ENCODE results near the gene NUFIP2.
"Not testable (repeated sequence)": the region's sequence is repeated elsewhere in the genome, so short reads cannot be mapped to it uniquely, and the experiment has no call there.

The NUFIP2 gene, protein sequence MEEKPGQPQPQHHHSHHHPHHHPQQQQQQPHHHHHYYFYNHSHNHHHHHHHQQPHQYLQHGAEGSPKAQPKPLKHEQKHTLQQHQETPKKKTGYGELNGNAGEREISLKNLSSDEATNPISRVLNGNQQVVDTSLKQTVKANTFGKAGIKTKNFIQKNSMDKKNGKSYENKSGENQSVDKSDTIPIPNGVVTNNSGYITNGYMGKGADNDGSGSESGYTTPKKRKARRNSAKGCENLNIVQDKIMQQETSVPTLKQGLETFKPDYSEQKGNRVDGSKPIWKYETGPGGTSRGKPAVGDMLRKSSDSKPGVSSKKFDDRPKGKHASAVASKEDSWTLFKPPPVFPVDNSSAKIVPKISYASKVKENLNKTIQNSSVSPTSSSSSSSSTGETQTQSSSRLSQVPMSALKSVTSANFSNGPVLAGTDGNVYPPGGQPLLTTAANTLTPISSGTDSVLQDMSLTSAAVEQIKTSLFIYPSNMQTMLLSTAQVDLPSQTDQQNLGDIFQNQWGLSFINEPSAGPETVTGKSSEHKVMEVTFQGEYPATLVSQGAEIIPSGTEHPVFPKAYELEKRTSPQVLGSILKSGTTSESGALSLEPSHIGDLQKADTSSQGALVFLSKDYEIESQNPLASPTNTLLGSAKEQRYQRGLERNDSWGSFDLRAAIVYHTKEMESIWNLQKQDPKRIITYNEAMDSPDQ

DNA sequence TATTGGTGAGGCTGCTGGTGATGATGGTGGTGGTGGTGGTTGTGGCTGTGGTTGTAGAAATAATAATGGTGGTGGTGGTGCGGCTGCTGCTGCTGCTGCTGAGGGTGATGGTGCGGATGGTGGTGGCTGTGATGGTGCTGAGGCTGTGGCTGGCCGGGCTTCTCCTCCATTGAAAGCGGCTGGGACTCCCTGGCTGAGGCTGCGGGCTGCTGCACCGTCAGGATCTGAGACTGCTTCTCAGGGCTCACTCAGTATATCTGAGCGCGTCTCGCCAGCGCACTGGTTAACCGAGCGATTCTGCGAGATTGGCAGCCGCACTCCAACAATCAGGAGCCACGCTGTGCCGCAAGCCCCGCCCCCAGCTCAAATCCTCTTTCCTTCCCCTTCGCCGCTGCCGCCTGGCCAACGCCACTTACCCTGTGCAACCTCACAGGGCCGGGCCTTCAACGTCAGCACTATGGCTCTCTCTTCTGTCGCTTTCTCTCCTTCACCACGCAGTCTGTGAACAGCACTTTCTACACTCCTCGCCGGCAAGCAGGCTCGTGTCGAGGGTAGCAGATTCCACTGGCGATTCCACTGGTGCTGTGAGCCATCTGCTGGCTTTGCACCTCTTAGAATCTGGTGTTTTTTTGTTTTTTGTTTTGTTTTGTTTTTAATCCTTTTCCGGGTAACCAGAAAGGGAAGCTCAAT lies at the start of gene NUFIP2:
Gene NUFIP2, minus strand, starts transcription at position 259 of the 690 bp plus-strand sequence. Its CDS starts 89 bp downstream, at position 170.
- H3K27me3 Mint-ChIP-seq (ENCODE audit: low read depth, poor library complexity): peaks cover 11% of the 10 kb centered on the region
- peaks cover 39% of the 10 kb centered on the region for H3K4me1 Mint-ChIP-seq
- H3K36me3 Mint-ChIP-seq (ENCODE audit: low read depth): peaks cover 21% of the 10 kb centered on the region

DNA sequence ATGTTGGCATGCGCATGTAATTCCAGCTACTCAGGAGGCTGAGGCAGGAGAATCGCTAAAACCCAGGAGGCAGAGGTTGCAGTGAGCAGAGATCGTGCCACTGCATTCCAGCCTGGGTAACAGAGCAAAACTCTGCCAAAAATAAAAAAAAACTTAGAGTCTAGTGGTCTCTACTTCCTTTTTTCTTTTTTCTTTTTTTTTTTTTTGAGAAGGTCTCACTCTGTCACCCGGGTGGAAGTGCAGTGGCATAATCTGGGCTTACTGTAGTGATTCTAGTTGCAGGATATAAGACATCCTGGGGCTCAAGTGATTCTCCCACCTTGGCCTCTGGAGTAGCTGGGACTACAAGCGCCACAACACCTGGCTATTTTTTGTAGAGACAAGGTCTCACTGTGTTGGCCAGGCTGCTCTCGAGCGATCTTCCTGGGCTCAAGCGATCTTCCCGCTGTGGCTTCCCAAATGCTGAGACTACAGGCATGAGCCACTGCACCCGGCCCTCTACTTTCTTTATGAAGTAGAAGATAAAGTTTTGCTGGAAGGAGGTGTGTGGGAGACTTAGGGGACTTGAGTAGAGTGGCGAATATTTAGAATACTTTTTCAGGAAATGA lies 48.3 kb upstream of the NUFIP2 start:
- no peak overlapping the region for H3K27ac Mint-ChIP-seq
- no peaks in the 10 kb centered on the region for H3K36me3 Mint-ChIP-seq (ENCODE audit: low read depth)
- TF ChIP-seq, protein P1, sequence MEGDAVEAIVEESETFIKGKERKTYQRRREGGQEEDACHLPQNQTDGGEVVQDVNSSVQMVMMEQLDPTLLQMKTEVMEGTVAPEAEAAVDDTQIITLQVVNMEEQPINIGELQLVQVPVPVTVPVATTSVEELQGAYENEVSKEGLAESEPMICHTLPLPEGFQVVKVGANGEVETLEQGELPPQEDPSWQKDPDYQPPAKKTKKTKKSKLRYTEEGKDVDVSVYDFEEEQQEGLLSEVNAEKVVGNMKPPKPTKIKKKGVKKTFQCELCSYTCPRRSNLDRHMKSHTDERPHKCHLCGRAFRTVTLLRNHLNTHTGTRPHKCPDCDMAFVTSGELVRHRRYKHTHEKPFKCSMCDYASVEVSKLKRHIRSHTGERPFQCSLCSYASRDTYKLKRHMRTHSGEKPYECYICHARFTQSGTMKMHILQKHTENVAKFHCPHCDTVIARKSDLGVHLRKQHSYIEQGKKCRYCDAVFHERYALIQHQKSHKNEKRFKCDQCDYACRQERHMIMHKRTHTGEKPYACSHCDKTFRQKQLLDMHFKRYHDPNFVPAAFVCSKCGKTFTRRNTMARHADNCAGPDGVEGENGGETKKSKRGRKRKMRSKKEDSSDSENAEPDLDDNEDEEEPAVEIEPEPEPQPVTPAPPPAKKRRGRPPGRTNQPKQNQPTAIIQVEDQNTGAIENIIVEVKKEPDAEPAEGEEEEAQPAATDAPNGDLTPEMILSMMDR (IDR thresholded peaks at IDR 0.05): no peak
- peaks cover 46% of the 10 kb centered on the region for H3K27me3 Mint-ChIP-seq (ENCODE audit: low read depth, poor library complexity)
- H3K9me3 Mint-ChIP-seq: no peaks in the 10 kb centered on the region
- no peak for DNase-seq
- peaks cover 11% of the 10 kb centered on the region for H3K4me1 Mint-ChIP-seq
- H3K4me3 Mint-ChIP-seq: no peak overlapping the region

More for the DNA sequence above, at the start of gene NUFIP2:
- H3K4me3 Mint-ChIP-seq: peak within 1 kb of the TSS; percentile 100
- H3K27ac Mint-ChIP-seq: peak within 1 kb of the TSS; percentile 100
- TF ChIP-seq, protein P1 (IDR thresholded peaks at IDR 0.05): no peak
- peak; percentile 99 for DNase-seq
- no peaks in the 10 kb centered on the region for H3K9me3 Mint-ChIP-seq

DNA sequence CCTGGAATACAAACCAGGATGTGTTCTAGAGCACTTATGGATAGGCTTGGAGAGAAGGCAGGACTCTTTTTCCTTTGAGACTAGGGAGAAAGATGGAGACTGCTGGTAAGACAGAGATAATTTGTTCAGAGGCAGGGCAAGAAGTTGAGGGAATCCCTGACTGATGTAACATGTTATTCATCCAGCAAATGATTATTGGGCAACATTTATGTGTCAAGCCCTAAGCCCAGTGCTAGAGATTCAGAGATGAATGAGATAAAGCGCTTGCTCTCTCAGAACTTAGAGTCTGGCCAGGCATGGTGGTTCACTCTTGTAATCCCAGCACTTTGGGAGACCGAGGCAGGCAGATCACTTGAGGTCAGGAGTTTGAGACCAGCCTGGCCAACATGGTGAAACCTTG lies 47.8 kb upstream of the NUFIP2 start:
- Mint-ChIP-seq H3K36me3 (ENCODE audit: low read depth) (no peaks in the 10 kb centered on the region), H3K27me3 (ENCODE audit: low read depth, poor library complexity) (peaks cover 47% of the 10 kb centered on the region), H3K4me3 (no peak overlapping the region), H3K27ac (no peak overlapping the region), H3K9me3 (no peaks in the 10 kb centered on the region), H3K4me1 (peaks cover 11% of the 10 kb centered on the region)
- DNase-seq: no peak
- TF ChIP-seq, protein P1 (IDR thresholded peaks at IDR 0.05): no peak

DNA sequence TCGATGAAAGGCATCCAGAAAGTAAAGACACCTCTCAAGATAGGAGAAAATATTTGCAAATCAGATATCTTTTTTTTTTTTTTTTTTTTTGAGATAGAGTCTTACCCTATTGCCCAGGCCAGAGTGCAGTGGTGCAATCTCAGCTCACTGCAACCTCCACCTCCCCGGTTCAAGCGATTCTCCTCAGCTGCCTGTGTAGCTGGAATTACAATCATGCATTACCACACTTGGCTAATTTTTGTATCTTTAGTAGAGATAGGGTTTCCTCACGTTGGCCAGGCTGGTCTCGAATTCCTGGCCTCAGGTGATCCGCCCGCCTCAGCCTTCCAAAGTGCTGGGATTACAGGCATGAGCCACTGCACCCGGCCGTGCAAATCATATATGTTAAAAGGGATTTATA lies 45.1 kb upstream of the NUFIP2 start:
- H3K36me3 Mint-ChIP-seq (ENCODE audit: low read depth); H3K9me3 Mint-ChIP-seq; H3K27ac Mint-ChIP-seq; H3K4me1 Mint-ChIP-seq; DNase-seq; H3K4me3 Mint-ChIP-seq: not testable (repeated sequence)
- H3K27me3 Mint-ChIP-seq (ENCODE audit: low read depth, poor library complexity): peaks cover 35% of the 10 kb centered on the region

DNA sequence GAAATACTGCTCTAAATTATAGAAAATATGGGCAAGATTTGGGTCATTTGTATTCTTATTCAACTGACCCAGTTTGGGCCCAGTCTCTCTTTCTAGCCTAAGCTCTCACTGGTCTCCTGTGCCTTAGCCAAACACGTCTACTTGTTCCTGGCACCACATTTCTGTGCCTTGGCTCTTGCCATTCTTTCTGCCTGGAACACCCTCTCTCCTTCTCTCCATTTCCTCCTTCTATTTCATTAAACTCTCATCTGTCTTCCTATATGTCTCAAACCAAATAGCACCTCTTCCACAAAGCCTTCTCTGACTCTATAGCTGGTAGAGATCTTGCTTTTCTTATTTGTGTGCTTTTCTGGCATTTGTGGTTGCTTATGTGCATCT lies 37.7 kb upstream of the NUFIP2 start:
- Mint-ChIP-seq H3K27me3 (ENCODE audit: low read depth, poor library complexity) (peaks cover 8% of the 10 kb centered on the region), H3K9me3 (no peaks in the 10 kb centered on the region), H3K4me3 (no peak overlapping the region), H3K4me1 (no peaks in the 10 kb centered on the region), H3K36me3 (ENCODE audit: low read depth) (no peaks in the 10 kb centered on the region), H3K27ac (peak overlapping the region; percentile 1)
- DNase-seq: no peak
- TF ChIP-seq, protein P1 (IDR thresholded peaks at IDR 0.05): no peak
